ENCODE results near the gene PCDHB6.
"Not testable (repeated sequence)": the region's sequence is repeated elsewhere in the genome, so short reads cannot be mapped to it uniquely, and the experiment has no call there.

PCDHB6 gene

DNA sequence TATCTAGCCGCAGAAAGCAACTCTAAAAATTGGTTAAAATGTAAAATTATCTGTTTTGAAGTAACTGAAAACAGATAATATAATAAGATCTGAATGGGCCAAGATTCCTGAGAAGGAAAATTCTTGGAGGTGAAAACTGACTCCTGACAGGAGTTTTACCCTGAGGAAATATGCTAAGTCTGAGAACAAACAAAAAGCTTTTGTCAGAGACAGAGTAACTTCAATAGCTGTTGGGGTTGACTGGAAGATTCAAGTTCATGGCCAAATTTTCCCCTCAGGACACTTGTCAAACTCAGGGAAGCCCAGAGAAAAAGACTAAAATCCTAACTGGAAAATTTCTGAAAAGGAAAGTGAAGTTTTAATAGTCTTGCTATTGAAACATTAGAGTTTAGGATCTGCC lies 22.6 kb upstream of the PCDHB6 start:
- no peak overlapping the region for H3K9ac ChIP-seq
- TF ChIP-seq Cebpa-rat (IDR thresholded peaks at IDR 0.05) = no peak
- peaks cover 18% of the 10 kb centered on the region for H3K9me3 ChIP-seq
- no peaks in the 10 kb centered on the region for H3K4me1 ChIP-seq
- no peaks in the 10 kb centered on the region for H3K27me3 ChIP-seq
- H3K4me3 ChIP-seq = no peak overlapping the region
- no peaks in the 10 kb centered on the region for H3K36me3 ChIP-seq
- H3K4me2 ChIP-seq = no peak overlapping the region
- H4K20me1 ChIP-seq = no peaks in the 10 kb centered on the region
- H3K27ac ChIP-seq = no peak overlapping the region

GRCh38 chr5:141135030-141135717 lies 14.7 kb upstream of the PCDHB6 start, which contains the start of gene PCDHB5:
TSS of gene PCDHB5 (plus strand) at chr5:141135206. CDS start at chr5:141135435, 229 bp downstream.
- Histone ChIP-seq H3K36me3 (no peaks in the 10 kb centered on the region), H3K9me3 (peaks cover 35% of the 10 kb centered on the region), H3K4me3 (no peak within 1 kb of the TSS), H3K27ac (no peak within 1 kb of the TSS), H3K4me1 (no peaks in the 10 kb centered on the region), H4K20me1 (no peaks in the 10 kb centered on the region), H3K27me3 (no peaks in the 10 kb centered on the region), H3K9ac (no peak within 1 kb of the TSS), H3K4me2 (no peak within 1 kb of the TSS)
- no peak for TF ChIP-seq Cebpa-rat (IDR thresholded peaks at IDR 0.05)

DNA sequence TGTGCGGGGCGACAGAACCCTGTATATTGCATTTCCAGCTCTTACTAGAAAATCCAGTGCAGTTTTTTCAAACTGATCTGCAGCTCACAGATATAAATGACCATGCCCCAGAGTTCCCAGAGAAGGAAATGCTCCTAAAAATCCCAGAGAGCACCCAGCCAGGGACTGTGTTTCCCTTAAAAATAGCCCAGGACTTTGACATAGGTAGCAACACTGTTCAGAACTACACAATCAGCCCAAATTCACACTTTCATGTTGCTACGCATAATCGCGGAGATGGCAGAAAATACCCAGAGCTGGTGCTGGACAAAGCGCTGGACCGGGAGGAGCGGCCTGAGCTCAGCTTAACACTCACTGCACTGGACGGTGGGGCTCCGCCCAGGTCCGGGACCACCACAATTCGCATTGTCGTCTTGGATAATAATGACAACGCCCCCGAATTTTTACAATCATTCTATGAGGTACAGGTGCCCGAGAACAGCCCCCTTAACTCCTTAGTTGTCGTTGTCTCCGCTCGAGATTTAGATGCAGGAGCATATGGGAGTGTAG lies 14.1 kb upstream of the PCDHB6 start:
- no peaks in the 10 kb centered on the region for H3K27me3 ChIP-seq
- H4K20me1 ChIP-seq = no peaks in the 10 kb centered on the region
- H3K4me3 ChIP-seq = no peak overlapping the region
- H3K27ac ChIP-seq = no peak overlapping the region
- no peaks in the 10 kb centered on the region for H3K36me3 ChIP-seq
- no peak overlapping the region for H3K9ac ChIP-seq
- no peak for TF ChIP-seq Cebpa-rat (IDR thresholded peaks at IDR 0.05)
- H3K9me3 ChIP-seq = peaks cover 35% of the 10 kb centered on the region
- H3K4me1 ChIP-seq = no peaks in the 10 kb centered on the region
- H3K4me2 ChIP-seq = no peak overlapping the region

DNA sequence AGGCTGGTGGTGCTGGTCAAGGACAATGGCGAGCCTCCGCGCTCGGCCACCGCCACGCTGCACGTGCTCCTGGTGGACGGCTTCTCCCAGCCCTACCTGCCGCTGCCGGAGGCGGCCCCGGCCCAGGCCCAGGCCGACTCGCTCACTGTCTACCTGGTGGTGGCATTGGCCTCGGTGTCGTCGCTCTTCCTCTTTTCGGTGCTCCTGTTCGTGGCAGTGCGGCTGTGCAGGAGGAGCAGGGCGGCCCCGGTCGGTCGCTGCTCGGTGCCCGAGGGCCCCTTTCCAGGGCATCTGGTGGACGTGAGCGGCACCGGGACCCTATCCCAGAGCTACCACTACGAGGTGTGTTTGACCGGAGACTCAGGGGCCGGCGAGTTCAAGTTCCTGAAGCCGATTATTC lies 12.5 kb upstream of the PCDHB6 start:
- H3K4me1 ChIP-seq, H4K20me1 ChIP-seq, H3K9ac ChIP-seq, H3K4me2 ChIP-seq, H3K36me3 ChIP-seq, H3K27me3 ChIP-seq, H3K4me3 ChIP-seq, H3K27ac ChIP-seq: not testable (repeated sequence)
- peaks cover 35% of the 10 kb centered on the region for H3K9me3 ChIP-seq

- Histone ChIP-seq H3K4me2 (no peak overlapping the region), H3K4me3 (no peak overlapping the region), H4K20me1 (no peaks in the 10 kb centered on the region), H3K27me3 (no peaks in the 10 kb centered on the region), H3K27ac (no peak overlapping the region), H3K9me3 (peaks cover 36% of the 10 kb centered on the region), H3K4me1 (no peaks in the 10 kb centered on the region), H3K36me3 (no peaks in the 10 kb centered on the region), H3K9ac (no peak overlapping the region)
- TF ChIP-seq Cebpa-rat (IDR thresholded peaks at IDR 0.05) = no peak
These were observed 551 bp downstream of the PCDHB6 start for GRCh38 chr5:141150224-141150992.

DNA sequence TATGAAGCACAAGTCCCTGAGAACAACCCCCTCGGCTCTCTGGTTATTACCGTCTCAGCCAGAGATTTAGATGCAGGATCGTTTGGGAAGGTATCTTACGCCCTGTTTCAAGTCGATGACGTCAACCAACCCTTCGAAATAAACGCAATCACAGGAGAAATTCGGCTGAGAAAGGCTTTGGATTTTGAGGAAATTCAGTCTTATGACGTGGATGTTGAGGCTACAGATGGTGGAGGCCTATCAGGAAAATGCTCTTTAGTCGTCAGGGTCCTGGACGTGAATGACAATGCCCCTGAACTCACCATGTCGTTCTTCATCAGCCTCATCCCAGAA lies 1.1 kb downstream of the PCDHB6 start:
- no peak overlapping the region for H3K4me2 ChIP-seq
- H3K4me3 ChIP-seq = no peak overlapping the region
- no peaks in the 10 kb centered on the region for H3K27me3 ChIP-seq
- H4K20me1 ChIP-seq = no peaks in the 10 kb centered on the region
- H3K36me3 ChIP-seq = no peaks in the 10 kb centered on the region
- H3K4me1 ChIP-seq = no peaks in the 10 kb centered on the region
- TF ChIP-seq Cebpa-rat (IDR thresholded peaks at IDR 0.05) = no peak
- no peak overlapping the region for H3K9ac ChIP-seq
- H3K9me3 ChIP-seq = peaks cover 41% of the 10 kb centered on the region
- no peak overlapping the region for H3K27ac ChIP-seq

DNA sequence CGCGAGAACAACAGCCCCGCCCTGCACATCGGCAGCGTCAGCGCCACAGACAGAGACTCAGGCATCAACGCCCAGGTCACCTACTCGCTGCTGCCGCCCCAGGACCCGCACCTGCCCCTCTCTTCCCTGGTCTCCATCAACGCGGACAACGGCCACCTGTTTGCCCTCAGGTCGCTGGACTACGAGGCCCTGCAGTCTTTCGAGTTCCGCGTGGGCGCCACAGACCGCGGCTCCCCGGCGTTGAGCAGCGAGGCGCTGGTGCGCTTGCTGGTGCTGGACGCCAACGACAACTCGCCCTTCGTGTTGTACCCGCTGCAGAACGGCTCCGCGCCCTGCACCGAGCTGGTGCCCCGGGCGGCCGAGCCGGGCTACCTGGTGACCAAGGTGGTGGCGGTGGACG lies 1.8 kb downstream of the PCDHB6 start:
- not testable (repeated sequence) for H3K27me3 ChIP-seq, H3K9ac ChIP-seq, H4K20me1 ChIP-seq, H3K4me2 ChIP-seq, H3K4me1 ChIP-seq, H3K36me3 ChIP-seq, H3K27ac ChIP-seq, H3K4me3 ChIP-seq
- peaks cover 48% of the 10 kb centered on the region for H3K9me3 ChIP-seq

DNA sequence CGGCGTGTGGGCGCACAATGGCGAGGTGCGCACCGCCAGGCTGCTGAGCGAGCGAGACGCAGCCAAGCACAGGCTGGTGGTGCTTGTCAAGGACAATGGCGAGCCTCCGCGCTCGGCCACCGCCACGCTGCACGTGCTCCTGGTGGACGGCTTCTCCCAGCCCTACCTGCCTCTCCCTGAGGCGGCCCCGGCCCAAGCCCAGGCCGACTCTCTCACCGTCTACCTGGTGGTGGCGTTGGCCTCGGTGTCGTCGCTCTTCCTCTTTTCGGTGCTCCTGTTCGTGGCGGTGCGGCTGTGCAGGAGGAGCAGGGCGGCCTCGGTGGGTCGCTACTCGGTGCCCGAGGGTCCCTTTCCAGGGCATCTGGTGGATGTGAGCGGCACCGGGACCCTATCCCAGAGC lies 2.2 kb downstream of the PCDHB6 start:
- not testable (repeated sequence) for H3K4me1 ChIP-seq, H3K9ac ChIP-seq, H3K27ac ChIP-seq, H3K36me3 ChIP-seq, H4K20me1 ChIP-seq, H3K4me3 ChIP-seq, H3K4me2 ChIP-seq, H3K27me3 ChIP-seq
- H3K9me3 ChIP-seq = peaks cover 53% of the 10 kb centered on the region

DNA sequence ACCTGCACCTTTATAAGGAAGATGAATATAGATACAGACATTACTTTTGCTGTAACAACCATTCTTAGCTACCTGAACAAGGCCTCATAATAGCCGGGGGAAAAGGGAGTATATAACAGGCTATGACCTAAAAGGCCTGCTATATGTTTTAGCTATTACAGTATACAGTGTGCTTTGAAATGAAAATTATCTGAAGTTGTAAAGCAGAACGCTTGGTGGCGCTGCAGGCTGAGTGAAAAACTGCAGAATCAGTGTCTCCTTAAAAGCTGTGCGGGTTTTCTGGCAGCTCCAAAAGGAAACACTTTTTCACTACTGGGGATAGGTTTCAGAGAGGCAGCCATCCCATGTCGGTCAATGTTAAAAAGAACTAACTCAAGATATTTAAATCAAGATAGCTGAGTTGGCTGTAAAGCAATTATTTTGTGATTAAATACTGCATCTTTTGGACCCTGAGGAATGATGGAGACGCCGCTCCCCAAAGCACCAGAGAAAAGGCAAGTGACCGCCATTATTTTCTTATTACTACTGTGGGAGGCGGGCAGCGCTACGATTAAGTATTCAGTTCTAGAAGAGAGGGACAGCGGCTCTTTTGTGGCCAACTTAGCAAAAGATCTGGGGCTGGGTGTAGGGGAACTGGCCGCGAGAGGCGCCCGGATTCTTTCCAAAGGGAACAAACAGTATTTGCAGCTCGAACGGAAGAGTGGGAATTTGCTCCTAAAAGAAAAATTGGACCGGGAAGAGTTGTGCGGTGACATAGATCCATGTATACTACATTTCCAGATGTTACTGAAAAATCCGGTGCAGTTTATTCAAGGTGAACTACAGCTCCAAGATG lies 5.9 kb downstream of the PCDHB6 start:
- Histone ChIP-seq H3K9ac (no peak overlapping the region), H3K4me1 (no peaks in the 10 kb centered on the region), H4K20me1 (no peaks in the 10 kb centered on the region), H3K9me3 (peaks cover 53% of the 10 kb centered on the region), H3K27me3 (no peaks in the 10 kb centered on the region), H3K4me2 (no peak overlapping the region), H3K27ac (no peak overlapping the region), H3K4me3 (no peak overlapping the region), H3K36me3 (no peaks in the 10 kb centered on the region)
- no peak for TF ChIP-seq Cebpa-rat (IDR thresholded peaks at IDR 0.05)

- not testable (repeated sequence) for H3K36me3 ChIP-seq, H3K27me3 ChIP-seq, H4K20me1 ChIP-seq, H3K9ac ChIP-seq, H3K4me2 ChIP-seq, H3K4me3 ChIP-seq, H3K4me1 ChIP-seq, H3K27ac ChIP-seq
- H3K9me3 ChIP-seq = peaks cover 37% of the 10 kb centered on the region
These were observed 7.5 kb downstream of the PCDHB6 start for GRCh38 chr5:141157356-141157755.

- not testable (repeated sequence) for H3K4me1 ChIP-seq, H3K27ac ChIP-seq, H3K27me3 ChIP-seq
These were observed 8.0 kb downstream of the PCDHB6 start for GRCh38 chr5:141157901-141158300.

More at GRCh38 chr5:141157901-141158300, 8.0 kb downstream of the PCDHB6 start:
- peaks cover 37% of the 10 kb centered on the region for H3K9me3 ChIP-seq
- H3K4me3 ChIP-seq, H3K36me3 ChIP-seq, H4K20me1 ChIP-seq, H3K9ac ChIP-seq, H3K4me2 ChIP-seq: not testable (repeated sequence)

Measured in BLaER1 (cell line).